HG03439 (cell line): Measurements from ENCODE around the gene TRAF2.

ENCODE experiments used
- ATAC-seq: cut with Tn5 transposase; IDR thresholded peaks from one replicate; pipeline ENCODE4 v1.9.1; 2021; ENCODE audit warnings: mild to moderate bottlenecking, moderate library complexity; ENCODE audit not compliant: unreplicated experiment

TRAF2 gene

GRCh38 chr9:136946228-136947027 is 60.1 kb downstream of the TRAF2 start:
- ATAC-seq, result no peak

- no peak for ATAC-seq
These were observed 60.9 kb downstream of the TRAF2 start for GRCh38 chr9:136947028-136947891.

- ATAC-seq, result no peak
These were observed 61.7 kb downstream of the TRAF2 start for GRCh38 chr9:136947955-136948510.

- no peak for ATAC-seq
These were observed 63.0 kb downstream of the TRAF2 start for GRCh38 chr9:136949239-136949816.

GRCh38 chr9:136949817-136950655 is 63.7 kb downstream of the TRAF2 start:
- peak; percentile 59 for ATAC-seq

- ATAC-seq, result no peak
These were observed 64.5 kb downstream of the TRAF2 start for GRCh38 chr9:136950656-136951276.

- no peak for ATAC-seq
These were observed 65.4 kb downstream of the TRAF2 start, which contains the start of gene LCN12 for GRCh38 chr9:136951541-136952320. Gene LCN12, plus strand, starts transcription at chr9:136952273. Its CDS starts 55 bp downstream, at chr9:136952328.

GRCh38 chr9:136952321-136952850 is 66.1 kb downstream of the TRAF2 start:
- ATAC-seq, result no peak

- no peak for ATAC-seq
These were observed 66.8 kb downstream of the TRAF2 start for GRCh38 chr9:136952876-136953770.

- ATAC-seq, result no peak
These were observed 67.5 kb downstream of the TRAF2 start for GRCh38 chr9:136953771-136954269.

GRCh38 chr9:136954270-136955083 is 68.2 kb downstream of the TRAF2 start:
- no peak for ATAC-seq

GRCh38 chr9:136955202-136955942 is 69.1 kb downstream of the TRAF2 start:
- ATAC-seq, result no peak

- no peak for ATAC-seq
These were observed 69.6 kb downstream of the TRAF2 start for GRCh38 chr9:136955943-136956335.

GRCh38 chr9:136956604-136957003 is 70.3 kb downstream of the TRAF2 start:
- ATAC-seq, result no peak

- no peak for ATAC-seq
These were observed 71.1 kb downstream of the TRAF2 start for GRCh38 chr9:136957461-136957860.

GRCh38 chr9:136957901-136958300 is 71.6 kb downstream of the TRAF2 start:
- no peak for ATAC-seq
